GM18505 (cell line): Measurements from ENCODE around the gene TMEM185B.
"Not testable (repeated sequence)": the region's sequence is repeated elsewhere in the genome, so short reads cannot be mapped to it uniquely, and the experiment has no call there.

Experiments
- ATAC-seq: cut with Tn5 transposase; IDR thresholded peaks from one replicate; pipeline ENCODE4 v1.9.1; 2021; ENCODE audit not compliant: unreplicated experiment
- POLR2A ChIP-seq: IDR thresholded peaks from 4 replicates; pipeline ENCODE4 v1.6.1; 2011; ENCODE audit warnings: borderline replicate concordance; ENCODE audit not compliant: insufficient read depth, insufficient read length; ENCODE audit errors: extremely low read depth

The TMEM185B gene

DNA sequence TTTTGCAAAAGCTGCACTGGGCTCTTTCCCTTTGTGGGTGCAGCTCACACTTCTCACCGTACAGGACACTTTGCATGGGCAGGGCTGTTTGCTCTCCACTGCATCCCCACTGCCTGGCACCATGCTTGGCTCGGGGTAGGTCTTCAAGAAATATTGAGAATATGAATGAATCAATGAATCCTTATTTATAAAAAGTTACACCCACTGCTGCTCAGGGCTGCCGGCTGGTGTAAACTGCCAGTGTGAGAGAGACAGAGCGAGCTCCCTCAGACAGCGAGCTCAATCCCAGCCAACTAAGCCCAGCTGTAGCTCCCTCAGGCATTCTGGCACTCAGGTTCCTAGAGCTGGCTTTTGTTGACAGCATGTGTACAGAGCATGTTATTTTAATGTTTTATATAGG is 3.4 kb downstream of the TMEM185B start:
- ATAC-seq, result no peak
- TF ChIP-seq POLR2A, result no peak

DNA sequence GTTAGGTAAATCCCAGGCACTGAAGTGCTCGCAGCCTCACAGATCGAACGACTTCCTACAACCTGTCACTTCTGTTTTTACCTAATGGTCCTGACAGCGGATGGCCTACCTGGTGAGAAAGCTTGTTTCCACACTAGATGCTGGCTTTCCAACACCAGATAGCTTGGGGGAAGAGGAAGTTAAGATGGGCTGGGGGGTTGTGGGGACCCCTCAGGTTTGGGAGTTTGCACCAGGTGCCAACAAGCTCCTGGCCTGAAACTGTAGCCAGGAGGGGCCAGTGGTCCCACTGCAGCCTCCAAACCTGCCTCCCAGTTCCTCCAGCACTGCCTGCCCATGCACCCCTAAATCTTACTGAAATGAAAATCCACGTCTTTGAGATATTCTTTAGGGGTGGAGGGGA is 3.9 kb downstream of the TMEM185B start:
- no peak for TF ChIP-seq POLR2A
- no peak for ATAC-seq

DNA sequence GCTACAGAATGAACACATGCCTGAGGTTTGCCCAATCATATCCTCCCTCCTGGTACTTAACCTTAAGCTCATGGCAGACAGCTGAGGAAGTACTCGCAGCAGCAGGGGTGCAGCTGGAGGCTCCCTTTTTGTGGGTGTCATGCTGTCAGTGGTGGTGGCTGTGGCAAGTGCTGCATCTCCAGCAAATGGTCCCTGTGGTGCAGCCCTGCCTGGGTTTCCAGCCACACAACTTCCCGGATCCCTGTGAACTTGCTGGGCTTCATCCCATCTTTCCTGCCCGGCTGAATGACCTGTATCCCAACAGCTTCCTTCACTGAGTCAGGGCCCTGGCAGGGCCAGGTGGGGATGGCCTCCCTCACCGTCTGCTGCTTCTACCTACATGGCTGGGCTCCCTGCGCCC is 5.0 kb downstream of the TMEM185B start:
- no peak for ATAC-seq
- no peak for TF ChIP-seq POLR2A

- no peak for TF ChIP-seq POLR2A
- no peak for ATAC-seq
Measured at GRCh38 chr2:120210270-120210693, 12.9 kb downstream of the TMEM185B start.

- ATAC-seq, result no peak
- no peak for TF ChIP-seq POLR2A
Measured at GRCh38 chr2:120209427-120210269, 13.6 kb downstream of the TMEM185B start.

DNA sequence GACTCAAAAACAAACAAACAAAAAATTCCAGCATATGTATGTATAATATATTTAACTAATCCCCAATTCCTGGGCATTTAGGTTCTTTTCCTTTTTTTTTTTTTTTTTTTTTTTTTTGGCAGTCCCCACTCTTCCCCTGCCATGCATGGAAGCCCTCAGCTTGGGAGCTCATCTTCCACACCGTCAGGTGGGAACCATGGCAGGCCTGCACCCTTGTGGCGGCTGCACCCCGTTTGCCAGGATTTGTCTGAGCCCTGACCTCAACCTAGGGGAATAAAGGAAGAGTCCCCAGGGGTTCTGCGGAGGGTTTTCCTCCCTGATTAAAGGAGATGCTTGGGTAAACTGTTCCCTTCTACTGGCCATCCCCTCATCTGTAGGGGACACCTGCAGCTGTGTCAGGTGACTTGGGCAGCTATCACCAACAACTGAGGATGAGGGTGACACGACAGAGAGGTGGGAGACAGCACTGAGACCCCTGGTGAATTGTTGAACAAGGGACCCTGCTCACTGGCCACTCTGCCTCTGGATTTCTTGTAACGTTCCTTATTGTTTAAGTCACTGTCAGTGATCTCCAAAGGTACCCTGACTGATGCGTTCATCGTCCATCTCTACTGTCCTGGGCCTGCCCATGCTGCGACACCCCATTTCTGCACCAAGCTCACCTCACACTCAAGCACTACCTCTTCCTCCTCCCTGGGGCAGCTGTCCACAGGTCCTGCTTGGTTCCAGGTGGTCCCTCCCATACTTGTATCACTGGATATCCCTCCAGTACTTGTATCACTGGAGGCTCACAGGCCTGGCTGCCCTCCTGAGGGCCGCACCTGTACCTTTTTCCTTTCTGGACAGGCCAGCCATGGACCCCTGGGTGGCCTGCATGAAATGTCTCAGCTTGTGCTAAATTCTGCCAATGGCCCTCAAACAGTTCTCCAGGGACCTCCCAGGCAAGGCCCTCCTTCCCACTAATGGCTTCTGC is 14.5 kb downstream of the TMEM185B start:
- ATAC-seq, result no peak
- TF ChIP-seq POLR2A, result no peak

GRCh38 chr2:120206022-120206581 is 17.1 kb downstream of the TMEM185B start:
- ATAC-seq, result no peak
- TF ChIP-seq POLR2A, result no peak

DNA sequence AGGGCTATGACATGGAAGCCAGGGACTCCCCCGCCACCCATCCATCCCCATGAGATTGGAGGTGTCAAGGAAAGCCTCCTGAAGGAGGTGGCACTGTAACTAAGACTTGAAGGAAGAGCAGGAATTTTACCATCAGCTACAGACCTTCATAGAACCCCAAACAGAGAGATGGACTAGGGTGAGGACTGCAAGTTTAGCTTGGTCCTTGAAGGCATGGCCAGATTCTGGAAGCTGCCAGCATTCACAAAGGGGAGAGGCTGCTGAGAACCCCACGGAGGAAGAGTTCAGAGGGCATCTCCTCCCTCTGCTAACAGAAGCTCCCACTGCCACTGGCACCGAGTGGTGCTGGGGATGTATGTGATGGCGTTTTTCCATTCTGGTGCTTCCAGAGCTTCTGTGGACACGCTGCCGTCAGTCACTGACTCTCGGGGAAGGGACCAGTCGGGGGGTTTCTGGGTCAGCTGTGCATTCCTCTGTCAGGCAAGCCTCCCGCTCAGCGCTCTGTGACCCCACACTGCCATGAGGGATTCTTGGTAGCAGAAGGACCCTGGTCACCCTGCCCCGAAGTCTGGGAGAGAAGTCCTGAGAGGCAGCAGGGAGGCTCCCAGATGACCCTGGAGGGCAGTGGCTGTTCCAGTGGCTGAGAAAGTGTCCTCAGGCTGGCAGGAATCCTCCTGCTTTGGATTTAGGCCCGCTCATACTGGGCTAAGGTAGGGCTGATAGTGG is 18.1 kb downstream of the TMEM185B start:
- no peak for TF ChIP-seq POLR2A

GRCh38 chr2:120204417-120204816 is 18.8 kb downstream of the TMEM185B start:
- ATAC-seq, result no peak
- no peak for TF ChIP-seq POLR2A

More for the DNA sequence above, 18.1 kb downstream of the TMEM185B start:
- no peak for ATAC-seq

- ATAC-seq, result no peak
- no peak for TF ChIP-seq POLR2A
Measured at GRCh38 chr2:120204022-120204405, 19.2 kb downstream of the TMEM185B start.

DNA sequence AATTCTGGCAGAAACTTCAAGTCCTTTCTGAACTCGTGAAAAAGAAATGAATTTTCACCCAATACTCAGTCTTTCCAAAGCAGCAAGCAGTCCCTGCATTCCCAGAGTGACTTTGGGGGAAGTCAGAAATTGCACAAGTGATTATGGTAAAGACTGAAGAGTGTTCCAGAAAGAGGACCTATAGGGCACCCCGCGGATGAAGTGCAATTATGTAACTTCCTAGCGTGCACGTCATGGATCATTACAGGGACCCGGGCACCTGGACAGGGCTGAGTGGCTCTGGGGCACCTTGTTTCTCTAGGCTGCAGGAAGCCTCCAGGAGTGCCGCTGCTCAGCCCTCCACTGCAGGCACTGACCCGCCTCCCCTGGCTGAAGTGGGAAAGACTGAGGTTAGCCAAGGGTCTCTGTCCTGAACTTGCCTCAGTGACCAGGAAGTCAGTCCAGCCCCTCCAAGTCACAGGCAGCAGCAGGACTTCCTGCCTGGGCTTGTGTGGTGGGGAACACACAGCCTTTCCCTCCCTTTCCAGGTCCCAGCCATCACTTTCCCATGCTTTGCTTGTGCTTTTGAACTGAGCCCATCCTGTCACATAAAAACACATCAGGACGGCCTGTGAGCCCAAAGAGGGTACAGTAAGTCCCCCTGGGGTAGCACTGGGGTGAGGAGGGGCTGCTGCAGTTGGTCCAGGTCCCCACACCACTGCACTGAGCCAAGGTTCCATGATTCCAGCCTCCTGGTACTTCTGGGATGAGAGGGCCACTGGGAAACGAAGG is 19.8 kb downstream of the TMEM185B start:
- no peak for ATAC-seq
- no peak for TF ChIP-seq POLR2A

DNA sequence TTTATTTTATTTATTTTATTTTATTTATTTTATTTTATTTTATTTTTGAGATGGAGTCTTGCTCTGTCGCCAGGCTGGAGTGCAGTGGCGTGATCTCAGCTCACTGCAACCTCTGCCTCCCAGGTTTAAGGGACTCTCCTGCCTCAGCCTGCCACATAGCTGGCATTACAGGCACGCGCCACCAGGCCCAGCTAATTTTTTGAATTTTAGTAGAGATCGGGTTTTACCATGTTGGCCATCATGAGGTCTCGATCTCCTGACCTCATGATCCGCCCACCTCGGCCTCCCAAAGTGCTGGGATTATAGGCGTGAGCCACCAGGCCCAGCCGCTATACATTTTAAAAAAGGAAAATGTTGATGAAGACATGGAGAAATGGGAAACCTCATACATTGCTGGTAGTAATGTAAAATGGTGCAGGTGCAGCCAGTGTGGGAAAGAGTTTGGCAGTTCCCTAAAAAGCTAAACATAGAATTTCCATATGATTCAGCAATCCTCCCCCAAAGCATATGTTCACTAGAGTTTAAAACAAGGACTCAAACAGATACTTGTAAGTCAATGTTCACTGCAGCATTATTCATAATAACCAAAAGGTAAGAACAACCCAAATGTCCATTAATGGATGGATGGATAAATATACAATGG is 23.3 kb downstream of the TMEM185B start:
- ATAC-seq, result not testable (repeated sequence)
